Spleen (tissue), 7 donors: Measurements from ENCODE around the gene OR4P4.

Experiments
- POLR2A ChIP-seq, 3 donors: fragments of 450-650 bp; IDR thresholded peaks; one replicate each; pipeline ENCODE4 v1.5.1; 2017; ENCODE audit warnings: antibody characterized with exemption in 3 of 3, mild to moderate bottlenecking in 1 of 3
- TF ChIP-seq, protein P1 (sequence below), 11 experiments: fragments of 200-600 bp in 7 of 11; fragments of 450-650 bp in 4 of 11; sonication (generic) in 4 of 11; IDR thresholded peaks in 8 of 11; conservative IDR thresholded peaks in 3 of 11; 1 replicate in 7 of 11; 2 replicates in 4 of 11; pipeline versions ENCODE4 v1.4.0 to v1.8.0; 2016 to 2021; ENCODE audit warnings: antibody characterized with exemption in 11 of 11, inconsistent platforms in 4 of 11, mild to moderate bottlenecking in 1 of 11
- donor health status: DM: no; HTN: no; CAD: no; lungs with moderate emphysema.
- donor health status: DM: no; HTN: no; CAD: no.
- donor health status: DM: no; HTN: no; CAD: no.

DNA sequence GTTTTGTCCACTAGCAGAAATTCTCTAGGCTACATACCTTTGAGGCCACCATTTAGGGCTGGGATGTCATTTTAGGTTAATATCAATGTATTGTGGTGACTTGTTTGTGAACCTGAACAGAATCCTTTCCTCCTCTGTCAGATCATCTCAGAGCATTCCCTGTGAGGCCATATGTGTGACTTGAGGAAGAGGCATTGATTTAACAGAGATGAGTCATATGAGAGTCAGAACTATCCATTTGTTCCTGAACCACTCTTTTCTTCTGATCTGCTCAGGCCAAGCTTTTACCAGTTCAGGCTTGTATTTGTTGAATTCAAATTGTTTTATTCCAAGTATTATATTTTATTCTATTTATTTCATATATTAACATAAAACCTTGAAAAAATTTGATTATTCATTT, 20.2 kb downstream of the OR4P4 start:
- TF ChIP-seq, protein P1, sequence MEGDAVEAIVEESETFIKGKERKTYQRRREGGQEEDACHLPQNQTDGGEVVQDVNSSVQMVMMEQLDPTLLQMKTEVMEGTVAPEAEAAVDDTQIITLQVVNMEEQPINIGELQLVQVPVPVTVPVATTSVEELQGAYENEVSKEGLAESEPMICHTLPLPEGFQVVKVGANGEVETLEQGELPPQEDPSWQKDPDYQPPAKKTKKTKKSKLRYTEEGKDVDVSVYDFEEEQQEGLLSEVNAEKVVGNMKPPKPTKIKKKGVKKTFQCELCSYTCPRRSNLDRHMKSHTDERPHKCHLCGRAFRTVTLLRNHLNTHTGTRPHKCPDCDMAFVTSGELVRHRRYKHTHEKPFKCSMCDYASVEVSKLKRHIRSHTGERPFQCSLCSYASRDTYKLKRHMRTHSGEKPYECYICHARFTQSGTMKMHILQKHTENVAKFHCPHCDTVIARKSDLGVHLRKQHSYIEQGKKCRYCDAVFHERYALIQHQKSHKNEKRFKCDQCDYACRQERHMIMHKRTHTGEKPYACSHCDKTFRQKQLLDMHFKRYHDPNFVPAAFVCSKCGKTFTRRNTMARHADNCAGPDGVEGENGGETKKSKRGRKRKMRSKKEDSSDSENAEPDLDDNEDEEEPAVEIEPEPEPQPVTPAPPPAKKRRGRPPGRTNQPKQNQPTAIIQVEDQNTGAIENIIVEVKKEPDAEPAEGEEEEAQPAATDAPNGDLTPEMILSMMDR (IDR thresholded peaks at IDR 0.05 in 8 of 11, conservative IDR thresholded peaks at IDR 0.05 in 3 of 11), result no peak
- TF ChIP-seq POLR2A (IDR thresholded peaks at IDR 0.05), result no peak
